K562 (cell line): ENCODE data around the gene ARF1. TPM values are rescaled to one million over a fixed set of nuclear protein-coding genes. Genes with fewer than 3 reads are reported as not detected.

Experiments used
- ATAC-seq: fragments of 200-7000 bp; cut with Tn5 transposase; 3 replicates; pipeline ENCODE4 v1.9.1; 2020; ENCODE audit warnings: moderate library complexity
- BruUV-seq: library from RNA; stranded (reverse); fragments of 400-500 nt; replicated peaks from 2 replicates; lab custom pipeline; 2021; lab: Mats Ljungman, UMichigan
- CTCF ChIA-PET: fragments of 300-600 bp; formaldehyde crosslinking; extraction: SDS; loops from one replicate; lab custom pipeline; 2021; ENCODE audit warnings: low intra/inter-chr PET ratio; lab: Yijun Ruan, JAX
- POLR2A ChIA-PET: fragments of 300-600, 350-650 bp; sonication (Branson Sonifier 250); formaldehyde crosslinking; extraction: SDS; loops from one replicate; lab custom pipeline; 2021; ENCODE audit warnings: antibody characterized with exemption, inconsistent platforms; lab: Yijun Ruan, JAX
- DNase-seq, 4 experiments: peaks; one replicate each; pipeline versions ENCODE4 v3.0.0 to v3.0.0-alpha.2; 2011 to 2018; ENCODE audit warnings: low spot score in 3 of 4, mixed read lengths in 3 of 4; ENCODE audit errors: extremely low read depth in 1 of 4
- FAIRE-seq: peaks from 2 replicates; lab custom pipeline; 2011; peaks lifted over from hg19 to GRCh38; lab: Jason Lieb, UNC
- H2AFZ ChIP-seq: 2 replicates; pipeline ENCODE4 v1.6.0; 2011; ENCODE audit warnings: low read depth, low read length, control low read depth, inconsistent platforms
- H3K27ac ChIP-seq: fragments of 200-600 bp; 3 replicates; pipeline ENCODE4 v1.8.0; 2011; ENCODE audit warnings: low read depth, mild to moderate bottlenecking, control low read depth, inconsistent platforms, low read length, moderate library complexity, mixed read lengths; ENCODE audit errors: extremely low read depth
- H3K27me3 ChIP-seq, 2 experiments: fragments of 300-600 bp in 1 of 2; 2 replicates in 1 of 2; 3 replicates in 1 of 2; pipeline versions ENCODE4 v1.6.0 to v1.8.0; 2011; ENCODE audit warnings: inconsistent platforms in 2 of 2, low read length in 2 of 2, mild to moderate bottlenecking in 1 of 2, mixed read lengths in 1 of 2, moderate library complexity in 1 of 2; ENCODE audit not compliant: control insufficient read depth in 2 of 2, insufficient read depth in 2 of 2
- H3K36me3 ChIP-seq: fragments of 300-600 bp; 3 replicates; pipeline ENCODE4 v1.8.0; 2011; ENCODE audit warnings: mild to moderate bottlenecking, low read length, inconsistent platforms; ENCODE audit not compliant: control insufficient read depth, insufficient read depth
- H3K4me1 ChIP-seq, 2 experiments: fragments of 200-600 bp in 1 of 2; replicated peaks in 1 of 2; 2 replicates in 1 of 2; 3 replicates in 1 of 2; pipeline versions ENCODE4 v1.5.1 to v1.8.0; 2011; ENCODE audit warnings: inconsistent platforms in 2 of 2, low read length in 2 of 2, mild to moderate bottlenecking in 1 of 2, mixed read lengths in 1 of 2, moderate library complexity in 1 of 2; ENCODE audit not compliant: control insufficient read depth in 2 of 2, insufficient read depth in 2 of 2
- H3K4me2 ChIP-seq: 2 replicates; pipeline ENCODE4 v1.6.1; 2011; ENCODE audit warnings: low read length, control low read depth, inconsistent platforms, mixed read lengths; ENCODE audit not compliant: insufficient read depth
- H3K4me3 ChIP-seq: fragments of 200-600 bp; sonication (generic), shearing (Covaris generic); 2 replicates; pipeline ENCODE4 v1.5.1; 2016; ENCODE audit warnings: control low read depth, inconsistent platforms
- H3K79me2 ChIP-seq: fragments of 200-600 bp; 3 replicates; pipeline ENCODE4 v1.8.0; 2011; ENCODE audit warnings: low read length, inconsistent platforms; ENCODE audit not compliant: control insufficient read depth, insufficient read depth
- H3K9ac ChIP-seq, 2 experiments: 2 replicates each; pipeline versions ENCODE4 v1.6.0 to v1.6.1; 2011; ENCODE audit warnings: low read depth in 2 of 2, low read length in 2 of 2, control low read depth in 1 of 2, inconsistent platforms in 1 of 2, mild to moderate bottlenecking in 1 of 2, mixed read lengths in 1 of 2; ENCODE audit not compliant: insufficient read depth in 1 of 2
- H3K9me1 ChIP-seq: one replicate; pipeline ENCODE4 v1.6.0; 2011; ENCODE audit warnings: inconsistent platforms, mild to moderate bottlenecking, low read length, moderate library complexity; ENCODE audit not compliant: control insufficient read depth, insufficient read depth
- H3K9me3 ChIP-seq: replicated peaks from 2 replicates; pipeline ENCODE4 v1.5.1; 2011; ENCODE audit warnings: low read depth, low read length, inconsistent platforms; ENCODE audit not compliant: control insufficient read depth, insufficient read depth
- H4K20me1 ChIP-seq: replicated peaks from 2 replicates; pipeline ENCODE4 v1.6.1; 2011; ENCODE audit warnings: low read length, inconsistent platforms, mixed read lengths; ENCODE audit not compliant: control insufficient read depth, insufficient read depth
- CREBBP ChIP-seq: IDR thresholded peaks from one replicate; pipeline ENCODE4 v1.6.1; 2012; ENCODE audit warnings: low read depth, mild to moderate bottlenecking, control low read depth, inconsistent platforms, low read length
- EP300 ChIP-seq: IDR thresholded peaks from 2 replicates; pipeline ENCODE4 v1.6.1; 2012; ENCODE audit warnings: low read length, improper control_type of control experiment
- GTF2A2 ChIP-seq: IDR thresholded peaks from 2 replicates; pipeline ENCODE4 v1.6.1; 2016; ENCODE audit warnings: mild to moderate bottlenecking, missing genetic modification characterization, missing compliant biosample characterization
- NUFIP1 ChIP-seq: fragments of 450-650 bp; IDR thresholded peaks from 2 replicates; pipeline ENCODE4 v1.6.1; 2018; ENCODE audit not compliant: partially characterized antibody
- WGBS: fragments of 100-300 bp; shearing (Covaris generic); methylation state at CpG from one replicate; pipeline ENCODE4 v1.1.6; 2016; ENCODE audit warnings: low coverage, mixed read lengths; ENCODE audit not compliant: insufficient coverage; ENCODE audit errors: missing lambda C conversion rate; 5-methylcytosine and 5-hydroxymethylcytosine counted together
- in situ Hi-C: fragments of 300-500 bp; cut with MboI; formaldehyde crosslinking; loops from 4 replicates; pipeline ENCODE4 v1.15.0; 2018; ENCODE audit warnings: inconsistent platforms, mixed read lengths
- intact Hi-C: fragments of 100-400 bp; cut with micrococcal nuclease; formaldehyde crosslinking; loops from 2 replicates; pipeline ENCODE4 v1.14.2; 2022
- polyA plus RNA-seq, 8 experiments: library from polyadenylated mRNA; depleted of rRNA in 4 of 8; stranded (reverse) in 5 of 8; unstranded in 3 of 8; fragments of >200 nt; fragmentation: Nextera tagmentation in 2 of 8; fragmentation: Illumina TruSeq in 1 of 8; extraction: Ambion mirVana in 2 of 8; extraction: Trizol in 1 of 8; gene quantifications; 2 replicates each; pipeline versions ENCODE4 v1.2.1 to v1.2.3, GENCODE V29; 2011 to 2014; ENCODE audit warnings: inconsistent platforms in 1 of 8, missing spikeins in 1 of 8
- total RNA-seq, 7 experiments: library from RNA; depleted of rRNA in 6 of 7; stranded (reverse); fragments of >200 nt in 6 of 7; fragmentation: Illumina TruSeq in 2 of 7; extraction: Trizol in 2 of 7; gene quantifications; 2 replicates each; pipeline versions ENCODE4 v1.2.1 to v1.2.3, GENCODE V29; 2011 to 2021; ENCODE audit warnings: low replicate concordance in 1 of 7

Gene ARF1
- total and polyA plus RNA-seq, 9 of the 15 experiments (the other 6 are each of a cell fraction or from before 2014, with no cell fraction given) = 69.8 to 593 (median 325) TPM

DNA sequence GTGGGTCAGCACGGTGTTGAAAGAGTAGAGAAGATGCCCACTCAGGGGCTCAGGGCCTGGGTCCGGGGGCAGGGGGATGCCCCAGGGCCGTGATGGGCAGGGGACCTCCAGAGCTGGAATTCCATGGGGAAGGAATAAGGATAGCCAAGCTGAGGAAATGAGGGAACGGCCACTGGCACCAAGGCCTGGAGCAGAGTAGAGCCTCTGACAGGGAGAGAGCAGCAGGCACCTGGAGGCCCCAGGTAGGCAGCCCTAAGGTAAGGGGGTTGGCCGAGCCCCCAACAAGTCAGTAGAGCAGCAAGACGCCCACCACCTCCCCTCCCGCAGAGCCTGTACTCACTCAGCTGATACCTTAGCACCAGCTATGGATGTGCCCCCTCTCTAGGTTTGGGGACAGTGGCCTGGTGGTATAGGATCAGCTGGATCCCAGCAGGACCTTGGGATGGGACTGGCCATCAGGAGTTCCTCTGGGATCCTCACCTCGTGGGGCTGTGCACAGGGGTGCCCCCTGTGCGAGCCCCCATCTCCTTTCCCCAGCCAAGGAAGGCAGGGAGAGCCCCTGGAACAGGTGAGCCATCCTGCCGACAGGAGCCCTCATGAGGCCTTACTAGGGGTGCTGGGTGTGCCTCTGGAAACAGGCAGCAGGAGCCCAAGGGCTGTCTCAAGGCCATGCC, 21.0 kb upstream of the ARF1 start:
- no peaks in the 10 kb centered on the region for H3K9me1 ChIP-seq
- ChIA-PET CTCF (no interaction called here), POLR2A (interaction anchor here (1.0 to 3.5 kb wide), 3 partner anchors 12 to 22 kb away, joined by 3 to 18 read pairs (median 7); partner anchors contain the start of gene ARF1)
- H3K4me2 ChIP-seq = no peak overlapping the region
- TF ChIP-seq NUFIP1 (no peak), EP300 (no peak), CREBBP (no peak), GTF2A2 (tag) (no peak)
- DNase-seq (no peak), FAIRE-seq (no peak), ATAC-seq (no peak)
- intact Hi-C loops = no loop called here
- no TSS peak for BruUV-seq
- no peaks in the 10 kb centered on the region for H4K20me1 ChIP-seq
- in situ Hi-C loops = no loop called here
- no peaks in the 10 kb centered on the region for H3K9me3 ChIP-seq
- no peaks in the 10 kb centered on the region for H3K36me3 ChIP-seq
- H3K4me1 ChIP-seq = peaks cover 0 to 44% of the 10 kb centered on the region in 2 experiments; a peak in 3 of 5 replicates
- peaks cover under 1 to 20% of the 10 kb centered on the region in 2 experiments; a peak in 3 of 5 replicates for H3K27me3 ChIP-seq
- no peak overlapping the region for H3K27ac ChIP-seq
- H3K79me2 ChIP-seq = no peaks in the 10 kb centered on the region
- no peak overlapping the region for H3K4me3 ChIP-seq
- H3K9ac ChIP-seq = no peak overlapping the region
- no peak overlapping the region for H2AFZ ChIP-seq
- 9% methylated on average over 10 of the region's 10 CpGs for WGBS
